B cell (primary cell): Measurements from ENCODE around the gene H19. TPM values are rescaled to one million over a fixed set of nuclear protein-coding genes. Genes with fewer than 3 reads are reported as not detected.

ENCODE experiments used
- ATAC-seq: fragments of 200-7000 bp; cut with Tn5 transposase; one replicate; pipeline ENCODE4 v1.10.0; 2021; ENCODE audit warnings: low read depth, mild to moderate bottlenecking, moderate number of reproducible peaks, moderate library complexity
- CTCF ChIA-PET: fragments of 350-600 bp; sonication (Branson Sonifier 250); formaldehyde crosslinking; loops from one replicate; lab custom pipeline; 2021; ENCODE audit warnings: antibody characterized with exemption, inconsistent platforms; lab: Charles Lee
- POLR2A ChIA-PET: fragments of 350-600 bp; sonication (Branson Sonifier 250); formaldehyde crosslinking; loops from one replicate; lab custom pipeline; 2021; ENCODE audit warnings: antibody characterized with exemption; lab: Charles Lee
- DNase-seq: peaks from one replicate; pipeline ENCODE4 v3.0.0; 2013
- H2AFZ ChIP-seq: 2 replicates; pipeline ENCODE4 v1.6.1; 2012; ENCODE audit warnings: mild to moderate bottlenecking, low read depth, low read length; ENCODE audit not compliant: insufficient read depth, poor library complexity, severe bottlenecking
- H3K27ac ChIP-seq, 2 donors: 1 replicate in 1 of 2; 2 replicates in 1 of 2; pipeline ENCODE4 v1.5.1; 2012 to 2013; ENCODE audit warnings: low read length in 2 of 2, mild to moderate bottlenecking in 2 of 2, moderate library complexity in 1 of 2
- H3K27me3 ChIP-seq, 4 experiments: fragments of 200-600 bp in 1 of 4; sonication (generic) in 1 of 4; replicated peaks in 1 of 4; 1 replicate in 2 of 4; 2 replicates in 2 of 4; pipeline versions ENCODE4 v1.6.1 to v1.7.0; 2013 to 2016; ENCODE audit warnings: low read length in 3 of 4, mild to moderate bottlenecking in 2 of 4, mixed read lengths in 1 of 4, moderate library complexity in 1 of 4; ENCODE audit not compliant: insufficient read depth in 4 of 4, control insufficient read depth in 3 of 4; ENCODE audit errors: control extremely low read depth in 1 of 4
- H3K36me3 ChIP-seq, 2 experiments: replicated peaks in 1 of 2; 1 replicate in 1 of 2; 2 replicates in 1 of 2; pipeline versions ENCODE4 v1.6.1 to v1.7.1; 2013; ENCODE audit warnings: low read length in 1 of 2; ENCODE audit not compliant: insufficient read depth in 2 of 2, control insufficient read depth in 1 of 2; ENCODE audit errors: control extremely low read depth in 1 of 2, extremely low read depth in 1 of 2
- H3K4me1 ChIP-seq, 2 donors: fragments of 200-600 bp in 1 of 2; sonication (generic) in 1 of 2; 1 replicate in 1 of 2; 2 replicates in 1 of 2; pipeline versions ENCODE4 v1.5.1 to v1.6.1; 2013 to 2017; ENCODE audit warnings: low read length in 2 of 2; ENCODE audit not compliant: control insufficient read depth in 2 of 2, insufficient read depth in 2 of 2
- H3K4me2 ChIP-seq: replicated peaks from 2 replicates; pipeline ENCODE3; 2012; ENCODE audit warnings: mild to moderate bottlenecking, low read depth, low read length; ENCODE audit not compliant: poor library complexity, severe bottlenecking
- H3K4me3 ChIP-seq, 5 experiments: fragments of 200-600 bp in 1 of 5; sonication (generic) in 1 of 5; 1 replicate in 3 of 5; 2 replicates in 2 of 5; pipeline versions ENCODE4 v1.5.1 to v1.7.0; 2011 to 2016; ENCODE audit warnings: low read length in 4 of 5, mild to moderate bottlenecking in 4 of 5, low read depth in 2 of 5, control low read depth in 1 of 5, moderate library complexity in 1 of 5; ENCODE audit not compliant: insufficient read depth in 1 of 5; ENCODE audit errors: control extremely low read depth in 1 of 5, extremely low read depth in 1 of 5
- H3K79me2 ChIP-seq: fragments of 200-600 bp; sonication (generic); one replicate; pipeline ENCODE4 v1.6.0; 2016; ENCODE audit warnings: low read length; ENCODE audit not compliant: control insufficient read depth, insufficient read depth
- H3K9ac ChIP-seq: fragments of 200-600 bp; sonication (generic); 2 replicates; pipeline ENCODE4 v1.6.1; 2017; ENCODE audit warnings: mild to moderate bottlenecking, low read length, moderate library complexity
- H3K9me3 ChIP-seq, 3 donors: one replicate each; pipeline versions ENCODE4 v1.6.1 to v1.7.1; 2013; ENCODE audit warnings: low read length in 2 of 3; ENCODE audit not compliant: control insufficient read depth in 2 of 3, insufficient read depth in 1 of 3; ENCODE audit errors: control extremely low read depth in 1 of 3
- H4K20me1 ChIP-seq: 2 replicates; pipeline ENCODE4 v1.6.0; 2012; ENCODE audit warnings: mild to moderate bottlenecking, low read length; ENCODE audit not compliant: insufficient read depth, control insufficient read depth, poor library complexity, severe bottlenecking
- H3K27ac Mint-ChIP-seq: one replicate; pipeline ENCODE4 v1.8.0; 2021; ENCODE audit warnings: mixed read lengths
- H3K27me3 Mint-ChIP-seq: one replicate; pipeline ENCODE4 v1.8.0; 2021; ENCODE audit warnings: mixed read lengths
- H3K4me1 Mint-ChIP-seq: one replicate; pipeline ENCODE4 v1.8.0; 2021; ENCODE audit warnings: mixed read lengths
- H3K4me3 Mint-ChIP-seq: one replicate; pipeline ENCODE4 v1.8.0; 2021; ENCODE audit warnings: mixed read lengths
- H3K9me3 Mint-ChIP-seq: one replicate; pipeline ENCODE4 v1.8.0; 2022; ENCODE audit warnings: mixed read lengths; ENCODE audit not compliant: insufficient read depth
- CTCF ChIP-seq: fragments of 200-600 bp; IDR thresholded peaks from one replicate; pipeline ENCODE4 v1.8.0; 2022; ENCODE audit warnings: antibody characterized with exemption, mild to moderate bottlenecking
- EZH2 ChIP-seq: IDR thresholded peaks from 2 replicates; pipeline ENCODE4 v1.6.1; 2012; ENCODE audit warnings: borderline replicate concordance, low read depth, mild to moderate bottlenecking, moderate library complexity, low read length; ENCODE audit not compliant: insufficient read depth, poor library complexity, severe bottlenecking
- WGBS: methylation state at CpG from one replicate; pipeline ENCODE4 v1.1.5; 2013; ENCODE audit warnings: missing lambda C conversion rate; ENCODE audit not compliant: insufficient coverage; 5-methylcytosine and 5-hydroxymethylcytosine counted together
- intact Hi-C: fragments of 100-400 bp; cut with micrococcal nuclease; formaldehyde crosslinking; loops from one replicate; pipeline ENCODE4 v1.10.0; 2022
- polyA minus RNA-seq: library from RNA; depleted of rRNA, polyadenylated mRNA; stranded (reverse); fragments of >200 nt; gene quantifications from 2 replicates; pipeline ENCODE4 v1.2.3, GENCODE V29; 2012
- polyA plus RNA-seq: library from polyadenylated mRNA; depleted of rRNA; stranded (reverse); fragments of >200 nt; gene quantifications from 2 replicates; pipeline ENCODE4 v1.2.3, GENCODE V29; 2012
- total RNA-seq, 2 donors: library from RNA; stranded (reverse); fragments of 120-200 nt in 1 of 2; gene quantifications; 1 replicate in 1 of 2; 2 replicates in 1 of 2; pipeline versions ENCODE4 v1.2.3 to v1.2.4, GENCODE V29; 2013 to 2022

The H19 gene
- total RNA-seq (not detected in 2 replicates), polyA plus RNA-seq (not detected in 2 replicates), polyA minus RNA-seq (2.8 and 7.8 TPM in 2 replicates)
- total RNA-seq (2013) = 375 TPM

- no peaks in the 10 kb centered on the region for H3K9me3 Mint-ChIP-seq
- H3K4me1 Mint-ChIP-seq = no peaks in the 10 kb centered on the region
- H3K4me3 Mint-ChIP-seq = no peak within 1 kb of the TSS
- Histone ChIP-seq H3K9me3 (no peaks in the 10 kb centered on the region), H3K4me3 (no peak within 1 kb of the TSS), H3K27ac (no peak within 1 kb of the TSS), H3K27me3 (no peaks in the 10 kb centered on the region), H3K4me1 (no peaks in the 10 kb centered on the region), H3K9ac (no peak within 1 kb of the TSS), H3K79me2 (no peaks in the 10 kb centered on the region), H3K36me3 (no peaks in the 10 kb centered on the region), H3K4me2 (no peak within 1 kb of the TSS), H4K20me1 (no peaks in the 10 kb centered on the region), H2AFZ (no peak within 1 kb of the TSS)
- no CpG with 5 or more reads among the region's 14 CpGs for WGBS
- no peak for ATAC-seq
- intact Hi-C loops = no loop called here
- ChIA-PET CTCF (interaction anchor here (0.7 to 1.7 kb wide), 4 partner anchors 99 to 345 kb away, joined by 3 to 14 read pairs (median 3); no protein-coding TSS in a partner anchor), POLR2A (no interaction called here)
- TF ChIP-seq EZH2 (no peak), CTCF (no peak)
- no peak for DNase-seq
- no peak within 1 kb of the TSS for H3K27ac Mint-ChIP-seq
- no peaks in the 10 kb centered on the region for H3K27me3 Mint-ChIP-seq
Observed at GRCh38 chr11:1997755-1998154, at the start of gene H19. Gene H19, minus strand, starts transcription at chr11:1997842.

GRCh38 chr11:2041963-2042362 is 44.3 kb upstream of the H19 start:
- Mint-ChIP-seq H3K27me3 (no peaks in the 10 kb centered on the region), H3K27ac (no peak overlapping the region), H3K9me3 (no peaks in the 10 kb centered on the region), H3K4me3 (no peak overlapping the region), H3K4me1 (no peaks in the 10 kb centered on the region)
- no peak overlapping the region for H3K27ac ChIP-seq
- H3K9ac ChIP-seq = no peak overlapping the region
- H3K27me3 ChIP-seq = no peaks in the 10 kb centered on the region
- TF ChIP-seq CTCF (no peak), EZH2 (no peak)
- ATAC-seq (no peak), DNase-seq (no peak)
- intact Hi-C loops = no loop called here
- POLR2A ChIA-PET = no interaction called here
- no peaks in the 10 kb centered on the region for H4K20me1 ChIP-seq
- H3K36me3 ChIP-seq = no peaks in the 10 kb centered on the region
- H3K9me3 ChIP-seq = no peaks in the 10 kb centered on the region
- 69% methylated on average over 2 of the region's 2 CpGs for WGBS
- H3K4me1 ChIP-seq = no peaks in the 10 kb centered on the region
- no peaks in the 10 kb centered on the region for H3K79me2 ChIP-seq
- H3K4me3 ChIP-seq = no peak overlapping the region
- no peak overlapping the region for H3K4me2 ChIP-seq
- no peak overlapping the region for H2AFZ ChIP-seq
- CTCF ChIA-PET = no interaction called here
